Stimulated activated CD4-positive, alpha-beta T cell treated with anti-CD3 and anti-CD28 coated beads, Interleukin-1b, Interleukin-23, amount 100 ng/mL, for 24 hours (primary cell): ENCODE measurements around the gene RSRP1.

Experiments
- DNase-seq, 4 experiments: peaks; one replicate each; pipeline ENCODE4 v3.0.0-alpha.2; 2020; ENCODE audit warnings: low read depth in 4 of 4, low spot score in 1 of 4

The RSRP1 gene

GRCh38 chr1:25219661-25220251, 27.5 kb downstream of the RSRP1 start:
- DNase-seq = no peak

DNA sequence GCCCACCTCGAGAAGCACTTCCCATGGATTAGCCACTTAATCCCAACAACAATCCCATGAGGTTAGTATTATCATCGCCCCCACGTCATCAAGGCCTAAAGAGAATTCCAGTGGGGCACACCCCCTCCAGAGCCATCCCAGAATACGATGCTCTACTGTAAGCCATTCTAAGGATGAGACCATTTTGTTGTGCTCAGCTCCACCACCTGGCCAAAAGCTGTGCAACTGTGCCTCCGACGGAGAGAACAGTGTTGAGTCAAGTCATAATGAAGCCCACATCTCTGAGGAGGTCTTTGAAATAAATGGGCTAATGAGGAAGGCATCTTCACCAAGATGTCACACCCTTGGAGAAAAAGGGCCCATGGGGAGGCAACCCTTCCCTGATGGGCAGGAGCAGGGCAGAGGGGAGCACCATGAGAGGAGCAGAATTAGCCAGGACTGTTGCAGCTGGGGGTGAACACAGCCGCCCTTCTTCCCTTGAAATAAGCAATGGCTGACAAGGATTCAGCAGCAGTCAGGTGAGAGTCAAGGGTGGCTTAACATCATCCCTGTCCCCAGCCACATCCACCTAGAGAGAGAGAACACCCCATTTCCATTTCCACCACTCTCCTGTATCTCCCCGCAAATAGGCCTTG, 29.5 kb downstream of the RSRP1 start:
- no peak for DNase-seq

- DNase-seq = no peak
These were observed 30.2 kb downstream of the RSRP1 start for GRCh38 chr1:25217015-25217414.

GRCh38 chr1:25216123-25216522, 31.1 kb downstream of the RSRP1 start:
- no peak for DNase-seq

GRCh38 chr1:25212725-25213124, 34.5 kb downstream of the RSRP1 start:
- no peak for DNase-seq

DNA sequence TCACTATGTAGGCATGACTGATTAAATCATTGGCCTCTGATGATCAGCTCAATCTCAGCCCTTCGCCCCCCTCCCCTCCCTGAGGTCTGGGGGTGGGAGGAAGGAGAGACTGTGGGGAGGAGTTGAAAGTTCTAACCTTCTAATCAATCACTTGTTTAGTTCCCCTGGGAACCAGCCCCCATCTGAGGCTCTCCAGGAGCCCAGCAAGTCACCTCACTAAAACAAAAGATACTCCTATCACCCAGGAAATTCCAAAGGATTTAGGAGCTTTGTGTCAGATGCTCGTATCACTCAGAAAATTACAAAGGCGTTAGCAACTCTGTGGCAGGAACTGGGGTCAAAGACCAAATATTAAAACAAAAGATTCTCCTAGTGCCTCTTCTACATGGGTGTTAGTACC, 36.5 kb downstream of the RSRP1 start:
- DNase-seq = no peak

DNA sequence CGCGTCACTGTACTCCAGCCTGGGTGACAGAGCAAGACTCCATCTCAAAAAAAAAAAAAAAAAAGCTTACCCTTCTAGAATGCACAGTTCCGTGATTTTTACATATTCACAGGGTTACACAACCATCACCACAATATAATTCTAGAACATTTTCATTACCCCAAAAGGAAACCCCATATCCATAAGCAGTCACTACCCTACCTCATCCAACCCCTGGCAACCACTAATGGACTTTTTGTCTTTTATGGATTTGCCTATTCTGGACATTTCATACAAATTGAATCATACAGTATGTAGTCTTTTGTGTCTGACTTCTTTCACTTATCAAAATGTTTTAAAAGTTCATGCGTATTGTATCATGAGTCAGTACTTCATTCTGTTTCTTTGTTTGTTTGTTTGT, 37.7 kb downstream of the RSRP1 start:
- no peak for DNase-seq

- DNase-seq = no peak
These were observed 38.6 kb downstream of the RSRP1 start for GRCh38 chr1:25208561-25209222.

GRCh38 chr1:25208092-25208491, 39.2 kb downstream of the RSRP1 start:
- DNase-seq = no peak

GRCh38 chr1:25206201-25206600, 41.1 kb downstream of the RSRP1 start:
- DNase-seq = no peak

DNA sequence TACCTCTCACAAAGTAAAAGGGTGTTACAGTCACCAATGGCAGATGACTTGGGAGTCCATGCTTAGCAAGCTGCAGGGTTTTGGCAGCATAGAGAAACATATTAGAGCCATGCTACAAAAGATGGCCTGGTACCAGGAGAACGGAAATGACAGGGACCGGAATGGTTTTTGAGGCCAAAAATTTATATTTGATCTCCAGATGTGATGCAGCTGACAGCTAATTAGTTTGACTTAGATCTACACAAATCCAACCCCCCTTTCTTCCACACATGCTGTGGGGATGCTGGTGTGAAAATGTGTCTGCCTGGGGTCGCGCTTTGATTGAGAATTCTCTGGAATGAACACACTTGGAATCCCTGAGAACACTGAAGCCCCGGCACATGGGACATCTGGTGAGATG, 41.5 kb downstream of the RSRP1 start:
- no peak for DNase-seq

DNA sequence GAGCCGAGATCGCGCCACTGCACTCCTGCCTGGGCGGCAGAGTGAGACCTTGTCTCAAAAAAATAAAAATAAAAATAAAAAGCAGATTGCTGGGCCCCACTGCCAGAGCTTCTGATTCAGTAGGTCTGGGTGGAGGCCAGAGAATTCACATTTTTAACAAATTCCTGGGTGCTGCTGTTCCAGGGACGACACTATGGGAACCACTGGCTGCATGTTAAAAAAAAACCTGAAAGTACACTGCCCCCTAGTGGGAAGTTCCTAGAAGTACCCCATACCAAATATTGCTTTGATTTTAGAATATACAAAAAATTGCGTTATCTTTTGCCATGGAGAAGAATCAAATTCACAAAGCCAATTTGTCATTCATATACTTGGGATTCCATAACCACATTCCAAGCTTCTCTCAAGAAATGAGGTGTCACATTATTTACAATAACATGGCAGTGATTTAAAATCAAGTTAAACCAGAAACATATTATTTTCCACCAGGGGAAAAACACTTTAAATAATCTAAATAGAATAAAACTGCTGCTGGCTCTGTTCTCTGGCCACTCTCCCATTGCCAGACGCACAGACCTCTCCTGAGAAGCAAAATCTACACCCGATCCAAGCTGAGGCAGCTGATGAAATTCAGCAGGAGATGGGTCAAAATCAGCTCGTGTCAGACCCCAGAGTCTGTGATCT, 42.3 kb downstream of the RSRP1 start:
- DNase-seq = no peak

DNA sequence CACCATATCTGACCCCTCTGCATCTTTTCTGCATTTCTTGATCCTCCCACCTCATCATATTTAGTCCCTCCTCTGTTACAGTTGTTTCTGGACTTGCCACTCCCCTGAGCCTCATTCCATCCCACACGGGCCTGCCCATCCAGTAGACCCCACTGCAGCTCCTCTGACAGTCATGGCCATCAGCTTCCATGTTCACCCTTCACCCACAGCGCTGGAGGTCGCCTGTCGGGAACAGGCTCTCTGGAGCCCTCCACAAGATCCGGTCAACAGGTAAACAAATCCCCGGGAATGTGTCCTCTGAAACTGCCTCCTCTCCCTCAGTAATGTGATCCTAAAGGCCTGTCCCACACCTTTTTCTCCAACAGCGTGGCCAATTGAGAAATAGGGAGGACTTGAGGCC, 46.2 kb downstream of the RSRP1 start:
- DNase-seq = no peak

- DNase-seq = no peak
These were observed 47.2 kb downstream of the RSRP1 start for GRCh38 chr1:25199819-25200620.

- no peak for DNase-seq
These were observed 48.5 kb downstream of the RSRP1 start for GRCh38 chr1:25198663-25199252.

GRCh38 chr1:25197982-25198662, 49.1 kb downstream of the RSRP1 start:
- no peak for DNase-seq

DNA sequence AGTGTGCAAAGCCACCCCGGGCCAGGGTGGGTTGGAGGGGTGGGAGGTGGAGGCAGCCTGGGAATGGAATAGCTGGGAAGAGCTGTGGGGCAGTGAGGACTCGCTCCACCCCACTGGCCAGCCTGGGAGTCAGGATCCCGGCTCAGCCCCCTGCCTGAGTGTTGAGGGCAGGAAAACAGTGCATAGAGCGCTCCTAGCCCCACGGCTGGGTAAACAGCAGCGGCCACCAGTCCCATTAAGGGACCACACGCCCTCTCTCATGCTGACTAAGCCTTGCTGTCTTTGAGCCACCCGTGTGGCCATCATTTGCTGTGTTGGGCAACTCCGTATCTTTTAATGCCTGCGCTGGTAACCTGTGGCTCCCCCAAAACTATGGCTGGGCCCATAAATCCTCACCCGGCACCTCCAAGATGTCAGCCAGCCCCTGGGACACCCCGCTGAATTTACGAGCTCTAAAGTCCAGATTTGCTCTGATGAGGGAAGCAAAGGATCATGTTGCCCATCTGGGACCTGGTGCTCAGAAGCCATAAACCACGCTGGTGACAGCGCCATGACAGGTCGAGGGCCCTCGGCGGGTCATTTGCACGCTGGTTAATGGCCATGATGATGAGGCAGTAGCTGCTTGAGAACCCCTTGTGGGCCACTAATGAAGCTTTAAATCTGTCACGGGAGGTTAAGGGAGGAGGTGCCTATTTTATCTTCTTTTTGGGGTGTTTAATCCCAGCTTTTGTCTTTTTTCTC, 49.8 kb downstream of the RSRP1 start:
- no peak for DNase-seq

DNA sequence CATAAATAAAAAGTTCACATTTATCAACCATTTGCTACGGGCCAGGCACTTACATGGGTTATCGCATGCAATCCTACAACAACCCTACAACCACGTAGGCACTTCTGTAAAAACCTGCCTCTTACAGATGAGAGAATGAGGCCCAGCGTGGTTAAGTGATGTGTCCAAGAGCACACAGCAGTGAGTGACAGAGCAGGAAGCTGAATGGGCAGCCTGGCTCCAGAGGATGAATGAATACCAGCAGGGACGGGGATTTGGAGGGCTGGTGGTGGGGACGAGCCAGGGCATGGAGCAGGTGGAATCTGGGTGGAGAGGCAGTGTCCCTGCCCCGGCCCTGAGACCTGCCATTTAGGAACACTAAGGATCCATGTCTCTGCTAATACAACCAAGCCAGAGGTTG, 50.4 kb downstream of the RSRP1 start:
- no peak for DNase-seq

GRCh38 chr1:25195835-25196234, 51.4 kb downstream of the RSRP1 start:
- no peak for DNase-seq

DNA sequence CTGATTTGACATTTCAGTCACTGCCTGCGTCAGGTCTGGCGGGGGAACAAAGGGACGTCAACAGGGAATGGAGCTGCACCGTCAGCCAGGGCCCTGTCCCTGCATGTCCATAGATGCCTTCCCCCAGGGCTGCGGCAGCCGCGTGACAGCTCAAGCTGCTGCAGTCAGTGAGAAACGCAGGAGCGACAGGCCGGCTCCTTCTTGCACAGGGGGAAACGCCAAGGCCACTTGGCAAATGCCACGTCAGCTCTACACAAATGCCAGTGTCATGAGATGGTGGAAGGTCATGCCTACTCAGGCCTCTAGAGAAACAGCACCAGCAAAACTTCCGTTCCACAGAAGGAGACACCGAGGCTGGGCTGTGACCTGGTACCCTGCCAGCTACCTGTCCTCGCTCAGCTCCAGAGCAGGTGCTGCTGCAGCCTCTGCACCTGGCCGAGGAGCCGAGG, 52.7 kb downstream of the RSRP1 start:
- DNase-seq = no peak
